K562 (cell line): ENCODE measurements around the gene RPS27. TPM values are rescaled to one million over a fixed set of nuclear protein-coding genes. Genes with fewer than 3 reads are reported as not detected.

Source experiments
- ATF4 ChIP-seq: fragments of 450-650 bp; formaldehyde crosslinking; IDR thresholded peaks from 2 replicates; pipeline ENCODE4 v1.4.0; 2022; ENCODE audit warnings: mild to moderate bottlenecking, moderate library complexity
- BRCA1 ChIP-seq, 2 experiments: fragments of 450-650 bp in 1 of 2; sonication (generic) in 1 of 2; formaldehyde crosslinking in 1 of 2; IDR thresholded peaks; 2 replicates each; pipeline versions ENCODE4 v1.5.0 to v1.6.1; 2017 to 2020; ENCODE audit warnings: mild to moderate bottlenecking in 1 of 2, missing genetic modification reagents in 1 of 2
- EHMT2 ChIP-seq: fragments of 450-650 bp; IDR thresholded peaks from 2 replicates; pipeline ENCODE4 v1.6.1; 2018; ENCODE audit warnings: antibody characterized with exemption
- HIVEP1 ChIP-seq: fragments of 250-450 bp; sonication (Bioruptor Pico); IDR thresholded peaks from 2 replicates; pipeline ENCODE4 v1.4.0; 2020; ENCODE audit warnings: mild to moderate bottlenecking
- MBD2 ChIP-seq: sonication (generic); IDR thresholded peaks from 2 replicates; pipeline ENCODE4 v1.6.1; 2016; ENCODE audit warnings: low read depth, borderline replicate concordance
- MTA2 ChIP-seq: fragments of 450-650 bp; IDR thresholded peaks from 2 replicates; pipeline ENCODE4 v1.6.1; 2016; ENCODE audit warnings: low read depth
- PML ChIP-seq: IDR thresholded peaks from 2 replicates; pipeline ENCODE4 v1.6.1; 2012; ENCODE audit warnings: low read length, inconsistent platforms
- POLR2H ChIP-seq: IDR thresholded peaks from 2 replicates; pipeline ENCODE4 v1.6.1; 2016; ENCODE audit warnings: missing genetic modification characterization, low read depth, mild to moderate bottlenecking, control low read depth, missing compliant biosample characterization, moderate library complexity
- SAFB ChIP-seq: fragments of 200-400 bp; formaldehyde crosslinking; IDR thresholded peaks from 2 replicates; pipeline ENCODE4 v1.6.1; 2017; ENCODE audit warnings: low read depth, low read length, borderline replicate concordance
- SUPT5H ChIP-seq: fragments of 450-650 bp; IDR thresholded peaks from 2 replicates; pipeline ENCODE4 v1.6.1; 2016
- TEAD2 ChIP-seq: fragments of 450-650 bp; IDR thresholded peaks from 2 replicates; pipeline ENCODE4 v1.6.1; 2016; ENCODE audit warnings: missing genetic modification characterization, control low read depth, missing compliant biosample characterization
- TEAD4 ChIP-seq, 2 experiments: sonication (generic) in 1 of 2; formaldehyde crosslinking in 1 of 2; IDR thresholded peaks; 2 replicates each; pipeline versions ENCODE4 v1.6.1 to v1.8.0; 2012 to 2022; ENCODE audit warnings: borderline replicate concordance in 1 of 2, inconsistent platforms in 1 of 2, low read length in 1 of 2, mild to moderate bottlenecking in 1 of 2, missing genetic modification reagents in 1 of 2
- ZBTB40 ChIP-seq, 2 experiments: fragments of 450-650 bp in 1 of 2; sonication (generic) in 1 of 2; formaldehyde crosslinking in 1 of 2; IDR thresholded peaks; 2 replicates each; pipeline versions ENCODE4 v1.7.1 to v1.9.0; 2016 to 2022; ENCODE audit warnings: inconsistent platforms in 1 of 2, mild to moderate bottlenecking in 1 of 2, missing genetic modification reagents in 1 of 2
- ZNF165 ChIP-seq: fragments of 250-450 bp; sonication (Bioruptor Pico); IDR thresholded peaks from 2 replicates; pipeline ENCODE4 v1.4.0; 2020; ENCODE audit warnings: borderline replicate concordance
- ZNF224 ChIP-seq: sonication (generic); formaldehyde crosslinking; IDR thresholded peaks from 2 replicates; pipeline ENCODE4 v1.8.0; 2022; ENCODE audit warnings: mild to moderate bottlenecking, missing genetic modification reagents
- ZNF586 ChIP-seq: fragments of 450-650 bp; formaldehyde crosslinking; conservative IDR thresholded peaks from 2 replicates; pipeline ENCODE4 v1.4.0; 2020; ENCODE audit warnings: mild to moderate bottlenecking, moderate library complexity
- polyA plus RNA-seq, 8 experiments: library from polyadenylated mRNA; depleted of rRNA in 4 of 8; stranded (reverse) in 5 of 8; unstranded in 3 of 8; fragments of >200 nt; fragmentation: Nextera tagmentation in 2 of 8; fragmentation: Illumina TruSeq in 1 of 8; extraction: Ambion mirVana in 2 of 8; extraction: Trizol in 1 of 8; gene quantifications; 2 replicates each; pipeline versions ENCODE4 v1.2.1 to v1.2.3, GENCODE V29; 2011 to 2014; ENCODE audit warnings: inconsistent platforms in 1 of 8, missing spikeins in 1 of 8
- total RNA-seq, 7 experiments: library from RNA; depleted of rRNA in 6 of 7; stranded (reverse); fragments of >200 nt in 6 of 7; fragmentation: Illumina TruSeq in 2 of 7; extraction: Trizol in 2 of 7; gene quantifications; 2 replicates each; pipeline versions ENCODE4 v1.2.1 to v1.2.3, GENCODE V29; 2011 to 2021; ENCODE audit warnings: low replicate concordance in 1 of 7
- TF ChIP-seq, protein P1 (sequence below): fragments of 250-450 bp; sonication (Bioruptor Pico); IDR thresholded peaks from 2 replicates; pipeline ENCODE4 v1.5.0; 2021

The RPS27 gene
- total and polyA plus RNA-seq, 9 of the 15 experiments (the other 6 are each of a cell fraction or from before 2014, with no cell fraction given): 2,091 to 9,377 (median 6,706) TPM

- peak; percentile 81 for TF ChIP-seq ZBTB40 (IDR thresholded peaks at IDR 0.05)
- no peak for TF ChIP-seq ZBTB40 (CRISPR knock-in tag; IDR thresholded peaks at IDR 0.05)
- no peak for TF ChIP-seq ATF4
- TF ChIP-seq ZNF224 (CRISPR knock-in tag): 0 out of 2 replicates have a peak, but pooled peaks have one; percentile 63
- TF ChIP-seq TEAD4 (IDR thresholded peaks at IDR 0.05; ENCODE audit: low read length): no peak
- no peak for TF ChIP-seq TEAD4 (CRISPR knock-in tag; IDR thresholded peaks at IDR 0.05; ENCODE audit: borderline replicate concordance)
- TF ChIP-seq EHMT2: no peak
- peak; percentile 89 for TF ChIP-seq SUPT5H
- peak; percentile 96 for TF ChIP-seq MBD2
- TF ChIP-seq TEAD2: no peak
- no peak for TF ChIP-seq ZNF586 (CRISPR knock-in tag)
- peak; percentile 67 for TF ChIP-seq PML
- TF ChIP-seq MTA2: no peak; the same call in 1 of the 2 replicates
- no peak for TF ChIP-seq HIVEP1 (CRISPR knock-in tag)
- TF ChIP-seq POLR2H: peak; percentile 93
- TF ChIP-seq, protein P1, sequence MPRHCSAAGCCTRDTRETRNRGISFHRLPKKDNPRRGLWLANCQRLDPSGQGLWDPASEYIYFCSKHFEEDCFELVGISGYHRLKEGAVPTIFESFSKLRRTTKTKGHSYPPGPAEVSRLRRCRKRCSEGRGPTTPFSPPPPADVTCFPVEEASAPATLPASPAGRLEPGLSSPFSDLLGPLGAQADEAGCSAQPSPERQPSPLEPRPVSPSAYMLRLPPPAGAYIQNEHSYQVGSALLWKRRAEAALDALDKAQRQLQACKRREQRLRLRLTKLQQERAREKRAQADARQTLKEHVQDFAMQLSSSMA (CRISPR knock-in tag): no peak
- no peak for TF ChIP-seq ZNF165 (CRISPR knock-in tag)
- TF ChIP-seq BRCA1 (IDR thresholded peaks at IDR 0.05): no peak
- TF ChIP-seq BRCA1 (CRISPR knock-in tag; IDR thresholded peaks at IDR 0.05): no peak
- TF ChIP-seq SAFB: no peak
These were observed 23.2 kb upstream of the RPS27 start, which contains the start of gene CREB3L4 (continued) for GRCh38 chr1:153967107-153967999.
